GM19372 (cell line): Measurements from ENCODE around the gene PLA2G4B.

Source experiments
- ATAC-seq: cut with Tn5 transposase; IDR thresholded peaks from one replicate; pipeline ENCODE4 v1.9.1; 2021; ENCODE audit warnings: mild to moderate bottlenecking, low read depth, moderate library complexity; ENCODE audit not compliant: unreplicated experiment

The PLA2G4B gene

GRCh38 chr15:41883484-41883825, 44.8 kb downstream of the PLA2G4B start:
- no peak for ATAC-seq

GRCh38 chr15:41884458-41884857, 45.8 kb downstream of the PLA2G4B start:
- no peak for ATAC-seq

GRCh38 chr15:41885321-41885720, 46.7 kb downstream of the PLA2G4B start:
- ATAC-seq: no peak

- no peak for ATAC-seq
Measured at GRCh38 chr15:41885841-41886240, 47.2 kb downstream of the PLA2G4B start.

GRCh38 chr15:41886741-41887140, 48.1 kb downstream of the PLA2G4B start:
- ATAC-seq: no peak

- ATAC-seq: no peak
Measured at GRCh38 chr15:41887161-41887560, 48.5 kb downstream of the PLA2G4B start.

- ATAC-seq: no peak
Measured at GRCh38 chr15:41887893-41888292, 49.2 kb downstream of the PLA2G4B start.

GRCh38 chr15:41888662-41889253, 50.1 kb downstream of the PLA2G4B start:
- ATAC-seq: no peak

GRCh38 chr15:41890050-41890690, 51.5 kb downstream of the PLA2G4B start:
- ATAC-seq: no peak

- no peak for ATAC-seq
Measured at GRCh38 chr15:41891226-41891625, 52.6 kb downstream of the PLA2G4B start.

- no peak for ATAC-seq
Measured at GRCh38 chr15:41891946-41892345, 53.3 kb downstream of the PLA2G4B start.

GRCh38 chr15:41892621-41893421, 54.2 kb downstream of the PLA2G4B start:
- no peak for ATAC-seq

GRCh38 chr15:41893422-41894250, 55.0 kb downstream of the PLA2G4B start, which contains the start of gene SPTBN5:
Gene SPTBN5 (minus strand): TSS chr15:41894053. CDS start chr15:41893497, 556 bp downstream.
- no peak for ATAC-seq

- ATAC-seq: no peak
Measured at GRCh38 chr15:41894251-41894790, 55.7 kb downstream of the PLA2G4B start.

GRCh38 chr15:41894791-41895463, 56.3 kb downstream of the PLA2G4B start:
- peak; percentile 76 for ATAC-seq

GRCh38 chr15:41895491-41895890, 56.8 kb downstream of the PLA2G4B start:
- no peak for ATAC-seq

- no peak for ATAC-seq
Measured at GRCh38 chr15:41895957-41896356, 57.3 kb downstream of the PLA2G4B start.

- no peak for ATAC-seq
Measured at GRCh38 chr15:41896566-41896965, 57.9 kb downstream of the PLA2G4B start.

GRCh38 chr15:41897363-41897799, 58.7 kb downstream of the PLA2G4B start:
- ATAC-seq: no peak
